CD4-positive, alpha-beta T cell (primary cell): ENCODE results near the gene MYO3A. TPM values are rescaled to one million over a fixed set of nuclear protein-coding genes. Genes with fewer than 3 reads are reported as not detected.
"Not testable (repeated sequence)": the region's sequence is repeated elsewhere in the genome, so short reads cannot be mapped to it uniquely, and the experiment has no call there.

Experiments
- ATAC-seq: fragments of 200-7000 bp; cut with Tn5 transposase; one replicate; pipeline ENCODE4 v1.10.0; 2022; ENCODE audit warnings: mild to moderate bottlenecking; ENCODE audit not compliant: poor library complexity
- CTCF ChIA-PET: fragments of 350-600 bp; sonication (Branson Sonifier 250); formaldehyde crosslinking; loops from one replicate; lab custom pipeline; 2021; ENCODE audit warnings: antibody characterized with exemption, inconsistent platforms; lab: Charles Lee
- POLR2A ChIA-PET: fragments of 350-600 bp; sonication (Branson Sonifier 250); formaldehyde crosslinking; loops from one replicate; lab custom pipeline; 2021; ENCODE audit warnings: antibody characterized with exemption, inconsistent platforms; lab: Charles Lee
- DNase-seq, 14 experiments: peaks; one replicate each; pipeline ENCODE4 v3.0.0-alpha.2; 2013 to 2020; ENCODE audit warnings: mixed read lengths in 2 of 14
- H3K27ac ChIP-seq, 2 donors: one replicate each; pipeline versions ENCODE4 v1.5.1 to v1.7.0; 2013; ENCODE audit warnings: low read length in 2 of 2, low read depth in 1 of 2, mild to moderate bottlenecking in 1 of 2
- H3K27me3 ChIP-seq, 2 experiments: 1 replicate in 1 of 2; 2 replicates in 1 of 2; pipeline versions ENCODE4 v1.6.1 to v1.7.0; 2013; ENCODE audit warnings: low read length in 2 of 2, control low read depth in 1 of 2, mild to moderate bottlenecking in 1 of 2, moderate library complexity in 1 of 2; ENCODE audit not compliant: insufficient read depth in 2 of 2, control insufficient read depth in 1 of 2
- H3K36me3 ChIP-seq: one replicate; pipeline ENCODE4 v1.6.1; 2013; ENCODE audit warnings: low read length, control low read depth; ENCODE audit not compliant: insufficient read depth
- H3K4me1 ChIP-seq: one replicate; pipeline ENCODE4 v1.6.1; 2013; ENCODE audit warnings: low read length, control low read depth; ENCODE audit not compliant: insufficient read depth
- H3K4me3 ChIP-seq: one replicate; pipeline ENCODE4 v1.5.1; 2013; ENCODE audit warnings: mild to moderate bottlenecking, low read length, moderate library complexity
- H3K9me3 ChIP-seq, 2 experiments: 1 replicate in 1 of 2; 2 replicates in 1 of 2; pipeline versions ENCODE4 v1.6.1 to v1.7.0; 2013; ENCODE audit warnings: low read length in 2 of 2, mild to moderate bottlenecking in 2 of 2, control low read depth in 1 of 2, moderate library complexity in 1 of 2; ENCODE audit not compliant: control insufficient read depth in 1 of 2, insufficient read depth in 1 of 2
- H3K27ac Mint-ChIP-seq: one replicate; pipeline ENCODE4 v1.8.0; 2020; ENCODE audit warnings: mixed read lengths
- H3K27me3 Mint-ChIP-seq: one replicate; pipeline ENCODE4 v1.8.0; 2021; ENCODE audit warnings: mixed read lengths
- H3K36me3 Mint-ChIP-seq: one replicate; pipeline ENCODE4 v1.8.0; 2021; ENCODE audit warnings: low read depth, mixed read lengths
- H3K4me1 Mint-ChIP-seq: one replicate; pipeline ENCODE4 v1.8.0; 2021; ENCODE audit warnings: low read depth, mixed read lengths
- H3K4me3 Mint-ChIP-seq: one replicate; pipeline ENCODE4 v1.8.0; 2020; ENCODE audit warnings: mild to moderate bottlenecking, mixed read lengths
- H3K9me3 Mint-ChIP-seq: one replicate; pipeline ENCODE4 v1.8.0; 2020; ENCODE audit warnings: mixed read lengths
- CTCF ChIP-seq: fragments of 200-600 bp; IDR thresholded peaks from one replicate; pipeline ENCODE4 v1.8.0; 2022; ENCODE audit warnings: antibody characterized with exemption, mild to moderate bottlenecking
- intact Hi-C, 2 experiments: fragments of 100-400 bp; cut with DNase I in 1 of 2; cut with micrococcal nuclease in 1 of 2; formaldehyde crosslinking; loops; one replicate each; pipeline versions ENCODE4 v1.15.1 to v1.9.0; 2023 to 2025; cut with DNase I, micrococcal nuclease
- total RNA-seq, 174 experiments: library from RNA in 2 of 174; stranded (reverse) in 2 of 174; gene quantifications; one replicate each; pipeline ENCODE4 v1.2.3 and lab custom pipeline; 2021 to 2026

Gene MYO3A
- total RNA-seq, 2 experiments from 2014 or later: not detected

GRCh38 chr10:26095781-26096180, 161.8 kb downstream of the MYO3A start:
- Histone ChIP-seq H3K9me3 (peaks cover 0 to 1% of the 10 kb centered on the region in 2 experiments), H3K27me3 (no peaks in the 10 kb centered on the region), H3K36me3 (no peaks in the 10 kb centered on the region), H3K27ac (no peak overlapping the region), H3K4me3 (no peak overlapping the region), H3K4me1 (no peaks in the 10 kb centered on the region)
- intact Hi-C loops: no loop called here
- POLR2A ChIA-PET: no interaction called here
- H3K9me3 Mint-ChIP-seq: peaks cover 3% of the 10 kb centered on the region
- DNase-seq: no peak
- no peaks in the 10 kb centered on the region for H3K36me3 Mint-ChIP-seq
- no peak for TF ChIP-seq CTCF
- no peak overlapping the region for H3K4me3 Mint-ChIP-seq
- CTCF ChIA-PET: no interaction called here
- H3K27me3 Mint-ChIP-seq: no peaks in the 10 kb centered on the region
- H3K4me1 Mint-ChIP-seq: no peaks in the 10 kb centered on the region
- ATAC-seq: no peak
- no peak overlapping the region for H3K27ac Mint-ChIP-seq

GRCh38 chr10:26097549-26097948, 163.5 kb downstream of the MYO3A start:
- intact Hi-C loops, H3K4me3 Mint-ChIP-seq, DNase-seq, H3K4me1 Mint-ChIP-seq, H3K27me3 ChIP-seq, H3K27ac ChIP-seq, CTCF ChIA-PET, POLR2A ChIA-PET, H3K36me3 Mint-ChIP-seq, H3K4me3 ChIP-seq, H3K4me1 ChIP-seq, H3K27ac Mint-ChIP-seq, H3K9me3 ChIP-seq, H3K36me3 ChIP-seq, H3K27me3 Mint-ChIP-seq, H3K9me3 Mint-ChIP-seq, ATAC-seq: not testable (repeated sequence)

- POLR2A ChIA-PET: no interaction called here
- intact Hi-C loops: no loop called here
- no peak for ATAC-seq
- Mint-ChIP-seq H3K27me3 (peaks cover 26% of the 10 kb centered on the region), H3K4me3 (no peak overlapping the region), H3K9me3 (no peaks in the 10 kb centered on the region), H3K36me3 (no peaks in the 10 kb centered on the region), H3K4me1 (no peaks in the 10 kb centered on the region), H3K27ac (no peak overlapping the region)
- TF ChIP-seq CTCF: no peak
- no peak overlapping the region for H3K27ac ChIP-seq
- no peaks in the 10 kb centered on the region for H3K36me3 ChIP-seq
- CTCF ChIA-PET: no interaction called here
- H3K9me3 ChIP-seq: no peaks in the 10 kb centered on the region
- no peaks in the 10 kb centered on the region for H3K4me1 ChIP-seq
- DNase-seq: no peak
- no peak overlapping the region for H3K4me3 ChIP-seq
- H3K27me3 ChIP-seq: peaks cover 0 to 2% of the 10 kb centered on the region in 2 experiments
Observed at GRCh38 chr10:26112532-26112931, 178.5 kb downstream of the MYO3A start.

GRCh38 chr10:26138613-26139012, 204.6 kb downstream of the MYO3A start:
- H3K4me1 Mint-ChIP-seq: no peaks in the 10 kb centered on the region
- Histone ChIP-seq H3K9me3 (peaks cover 0 to 10% of the 10 kb centered on the region in 2 experiments), H3K27ac (no peak overlapping the region), H3K27me3 (peaks cover 2% of the 10 kb centered on the region in 2 experiments), H3K4me3 (no peak overlapping the region), H3K36me3 (no peaks in the 10 kb centered on the region), H3K4me1 (no peaks in the 10 kb centered on the region)
- no peak for TF ChIP-seq CTCF
- no peak overlapping the region for H3K27ac Mint-ChIP-seq
- no peak for DNase-seq
- H3K9me3 Mint-ChIP-seq: peaks cover 3% of the 10 kb centered on the region
- ATAC-seq: no peak
- ChIA-PET POLR2A (no interaction called here), CTCF (no interaction called here)
- no peak overlapping the region for H3K4me3 Mint-ChIP-seq
- intact Hi-C loops: no loop called here
- no peaks in the 10 kb centered on the region for H3K36me3 Mint-ChIP-seq
- H3K27me3 Mint-ChIP-seq: peaks cover 12% of the 10 kb centered on the region
